NCI-H226 (cell line): ENCODE data around the gene SELENBP1.

Source experiments
- DNase-seq: peaks from one replicate; pipeline ENCODE4 v3.0.0-alpha.2; 2015

SELENBP1 gene

GRCh38 chr1:151342569-151342968 lies 29.9 kb downstream of the SELENBP1 start:
- DNase-seq: no peak

DNA sequence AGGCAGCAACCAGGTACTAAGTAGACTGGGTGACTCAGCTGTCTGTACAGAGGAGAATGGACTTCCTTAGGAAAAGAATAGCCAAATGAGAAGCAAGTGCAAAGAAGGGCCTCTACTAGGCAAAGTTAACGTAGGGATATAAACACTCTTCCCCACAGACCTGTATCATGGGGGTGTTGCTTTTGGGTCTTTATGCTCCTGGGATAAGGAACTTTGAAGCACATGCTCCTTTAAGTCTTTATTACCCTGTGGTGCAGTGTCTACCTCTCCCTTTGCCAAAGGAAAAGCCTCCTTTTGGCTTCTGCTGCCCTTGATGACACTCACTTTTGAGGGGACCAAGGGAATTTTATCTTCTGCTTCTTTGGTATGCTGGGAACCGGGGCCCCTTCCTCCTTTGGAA lies 30.5 kb downstream of the SELENBP1 start:
- no peak for DNase-seq

- peak; percentile 44 for DNase-seq
Observed at GRCh38 chr1:151340870-151341754, 31.4 kb downstream of the SELENBP1 start.

GRCh38 chr1:151336556-151336955 lies 35.9 kb downstream of the SELENBP1 start:
- DNase-seq: no peak

GRCh38 chr1:151334822-151335221 lies 37.7 kb downstream of the SELENBP1 start:
- DNase-seq: no peak

DNA sequence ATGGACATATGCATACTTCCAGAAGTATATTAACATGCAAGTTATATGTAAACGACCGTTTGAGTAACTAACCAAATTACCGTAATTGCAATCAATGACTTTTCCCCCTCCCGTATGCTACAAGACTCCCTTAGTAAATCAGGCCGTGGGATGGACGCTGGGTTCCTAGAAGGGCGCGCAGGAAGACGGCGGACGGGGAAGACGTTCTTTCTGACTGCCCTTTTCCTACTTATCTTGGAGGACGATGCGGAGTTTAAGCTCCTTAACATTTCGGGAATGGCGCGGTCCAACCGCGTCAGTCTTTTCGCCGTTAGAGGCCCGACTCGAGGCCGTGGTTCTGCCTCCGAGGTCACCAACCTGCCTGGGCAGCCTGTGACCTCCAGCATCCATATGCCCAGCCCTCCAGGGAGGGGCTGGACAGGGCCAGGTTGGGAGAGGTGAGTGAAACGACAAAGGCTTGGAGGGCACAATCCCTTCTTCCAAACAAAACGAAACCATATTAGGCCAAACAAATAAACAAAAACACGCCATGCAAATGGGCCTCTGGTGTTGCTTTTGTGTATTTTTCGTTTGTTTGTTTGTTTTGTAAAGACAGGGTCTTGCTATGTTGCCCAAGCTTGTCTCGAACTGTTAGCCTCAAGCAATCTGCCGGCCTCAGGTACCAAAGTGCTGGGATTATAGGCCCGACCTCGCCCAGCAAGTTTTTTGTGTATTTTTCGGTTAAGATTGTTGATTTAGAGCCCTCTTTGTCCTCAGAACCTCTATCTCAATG lies 44.4 kb downstream of the SELENBP1 start:
- no peak for DNase-seq

- DNase-seq: peak; percentile 93
Observed at GRCh38 chr1:151327223-151327902, 45.1 kb downstream of the SELENBP1 start, which contains the start of gene PI4KB. Gene PI4KB (minus strand): TSS chr1:151327416. CDS start chr1:151316481, 10,935 bp downstream.

- DNase-seq: peak; percentile 61
Observed at GRCh38 chr1:151326619-151327222, 45.8 kb downstream of the SELENBP1 start.

GRCh38 chr1:151325646-151326429 lies 46.7 kb downstream of the SELENBP1 start:
- no peak for DNase-seq

DNA sequence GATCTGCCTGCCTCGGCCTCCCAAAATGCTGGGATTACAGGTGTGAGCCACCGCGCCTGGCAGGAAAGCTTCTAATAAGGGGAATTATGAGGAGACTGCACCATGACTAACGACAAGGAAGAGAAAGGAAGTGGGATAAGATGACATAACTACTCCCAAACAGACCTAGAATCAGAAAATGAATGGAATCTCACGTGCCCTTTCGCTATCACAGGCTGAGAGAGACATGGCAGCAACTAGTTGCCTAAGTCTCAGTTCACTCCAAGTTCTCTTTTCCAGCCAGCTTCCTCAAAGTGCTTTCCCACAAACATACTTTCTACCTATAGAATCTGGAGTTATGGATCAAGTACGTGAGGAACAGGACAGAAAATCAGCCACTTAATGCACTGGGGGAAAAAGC lies 47.3 kb downstream of the SELENBP1 start:
- no peak for DNase-seq

GRCh38 chr1:151324390-151324930 lies 48.0 kb downstream of the SELENBP1 start:
- no peak for DNase-seq

DNA sequence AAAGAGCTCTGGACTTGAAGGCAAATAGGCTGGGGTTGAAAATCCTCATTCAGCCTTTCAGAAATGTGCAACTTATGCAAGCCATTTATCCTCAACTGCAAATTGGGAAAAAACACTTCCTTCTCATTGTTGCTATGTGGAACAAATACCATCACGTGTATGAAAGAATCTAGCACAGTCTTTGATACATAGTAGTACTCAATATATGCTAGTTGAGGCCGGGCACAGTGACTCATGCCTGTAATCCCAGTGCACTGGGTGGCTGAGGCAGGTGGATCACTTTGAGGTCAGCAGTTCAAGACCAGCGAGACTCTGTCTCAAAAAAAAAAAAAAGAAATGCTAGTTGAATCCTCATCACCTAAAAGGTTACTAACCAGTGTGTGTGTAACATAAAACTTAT lies 53.5 kb downstream of the SELENBP1 start:
- DNase-seq: no peak

GRCh38 chr1:151315565-151316235 lies 56.8 kb downstream of the SELENBP1 start:
- no peak for DNase-seq
